H1 (cell line): ENCODE measurements around the gene VPS54. TPM values are rescaled to one million over a fixed set of nuclear protein-coding genes. Genes with fewer than 3 reads are reported as not detected.

Source experiments
- CTCF ChIA-PET: fragments of 300-600 bp; sonication (Branson Sonifier 250); formaldehyde crosslinking; loops from one replicate; lab custom pipeline; 2021; ENCODE audit not compliant: partially characterized antibody; lab: Charles Lee
- POLR2A ChIA-PET: fragments of 300-600 bp; sonication (Branson Sonifier 250); formaldehyde crosslinking; loops from one replicate; lab custom pipeline; 2021; ENCODE audit warnings: inconsistent platforms; ENCODE audit not compliant: partially characterized antibody; lab: Charles Lee
- DNase-seq, 2 experiments: peaks; one replicate each; pipeline versions ENCODE4 v3.0.0 to v3.0.0-alpha.2; 2010 to 2022; ENCODE audit warnings: low spot score in 2 of 2, low read depth in 1 of 2, mixed read lengths in 1 of 2
- FAIRE-seq: peaks from 2 replicates; lab custom pipeline; 2011; peaks lifted over from hg19 to GRCh38; lab: Jason Lieb, UNC
- H2AFZ ChIP-seq: 2 replicates; pipeline ENCODE4 v1.8.1; 2012; ENCODE audit warnings: low read length, inconsistent platforms
- H2AK5ac ChIP-seq: 2 replicates; pipeline ENCODE4 v1.6.1; 2013; ENCODE audit warnings: low read depth, low read length
- H2BK120ac ChIP-seq: replicated peaks from 2 replicates; pipeline ENCODE3; 2013; ENCODE audit warnings: low read depth, low read length, inconsistent platforms
- H2BK12ac ChIP-seq: 2 replicates; pipeline ENCODE4 v1.6.1; 2013; ENCODE audit warnings: low read depth, low read length
- H2BK15ac ChIP-seq: 2 replicates; pipeline ENCODE4 v1.6.1; 2013; ENCODE audit warnings: low read length
- H2BK20ac ChIP-seq: 2 replicates; pipeline ENCODE4 v1.6.1; 2013; ENCODE audit warnings: low read length
- H2BK5ac ChIP-seq: 2 replicates; pipeline ENCODE4 v1.6.1; 2013; ENCODE audit warnings: low read depth, low read length
- H3K14ac ChIP-seq: 2 replicates; pipeline ENCODE4 v1.6.1; 2013; ENCODE audit warnings: inconsistent platforms; ENCODE audit not compliant: insufficient read length
- H3K18ac ChIP-seq: 2 replicates; pipeline ENCODE4 v1.6.1; 2013; ENCODE audit warnings: low read length; ENCODE audit errors: extremely low read depth
- H3K23ac ChIP-seq: 2 replicates; pipeline ENCODE4 v1.6.1; 2013; ENCODE audit warnings: inconsistent platforms; ENCODE audit not compliant: insufficient read length
- H3K23me2 ChIP-seq: 2 replicates; pipeline ENCODE4 v1.6.1; 2013; ENCODE audit warnings: low read depth, low read length
- H3K27ac ChIP-seq: 2 replicates; pipeline ENCODE4 v1.6.1; 2011; ENCODE audit warnings: low read depth, low read length, inconsistent platforms
- H3K27me3 ChIP-seq, 4 experiments: replicated peaks in 1 of 4; 1 replicate in 1 of 4; 2 replicates in 3 of 4; pipeline versions ENCODE4 v1.6.1 to v1.8.1; 2011 to 2013; ENCODE audit warnings: low read length in 3 of 4, mild to moderate bottlenecking in 3 of 4, inconsistent platforms in 2 of 4, mixed read lengths in 2 of 4, moderate library complexity in 1 of 4; ENCODE audit not compliant: control insufficient read depth in 3 of 4, insufficient read depth in 3 of 4; ENCODE audit errors: extremely low read depth in 1 of 4
- H3K36me3 ChIP-seq, 4 experiments: 2 replicates each; pipeline versions ENCODE4 v1.6.1 to v1.8.1; 2011 to 2013; ENCODE audit warnings: mild to moderate bottlenecking in 4 of 4, low read length in 3 of 4, moderate library complexity in 2 of 4, control low read depth in 1 of 4, inconsistent platforms in 1 of 4; ENCODE audit not compliant: insufficient read depth in 4 of 4, control insufficient read depth in 2 of 4
- H3K4ac ChIP-seq: replicated peaks from 2 replicates; pipeline ENCODE3; 2013; ENCODE audit warnings: low read length, low read depth, mixed read lengths, inconsistent platforms; ENCODE audit not compliant: insufficient read length
- H3K4me1 ChIP-seq, 4 experiments: replicated peaks in 1 of 4; 1 replicate in 1 of 4; 2 replicates in 3 of 4; pipeline versions ENCODE4 v1.6.1 to v1.8.1; 2011 to 2013; ENCODE audit warnings: low read length in 3 of 4, inconsistent platforms in 2 of 4, mixed read lengths in 1 of 4; ENCODE audit not compliant: insufficient read depth in 4 of 4, control insufficient read depth in 3 of 4
- H3K4me2 ChIP-seq, 2 experiments: 2 replicates each; pipeline versions ENCODE4 v1.6.1 to v1.8.1; 2011 to 2013; ENCODE audit warnings: low read depth in 2 of 2, low read length in 2 of 2, control low read depth in 1 of 2, inconsistent platforms in 1 of 2, mild to moderate bottlenecking in 1 of 2; ENCODE audit not compliant: insufficient read depth in 1 of 2
- H3K4me3 ChIP-seq, 4 experiments: fragments of 200-600, 300-600 bp in 1 of 4; sonication (generic), shearing (Covaris generic), sonication (Bioruptor Twin) in 1 of 4; 2 replicates each; pipeline versions ENCODE4 v1.5.1 to v1.8.1; 2011 to 2016; ENCODE audit warnings: low read length in 4 of 4, low read depth in 3 of 4, control low read depth in 2 of 4, inconsistent platforms in 2 of 4, mild to moderate bottlenecking in 2 of 4, mixed read lengths in 1 of 4, moderate library complexity in 1 of 4; ENCODE audit not compliant: insufficient read depth in 2 of 4; ENCODE audit errors: extremely low read depth in 1 of 4
- H3K56ac ChIP-seq: replicated peaks from 2 replicates; pipeline ENCODE3; 2013; ENCODE audit warnings: low read depth, mild to moderate bottlenecking, mixed read lengths, low read length, inconsistent platforms; ENCODE audit not compliant: insufficient read length
- H3K79me1 ChIP-seq: 2 replicates; pipeline ENCODE4 v1.6.1; 2013; ENCODE audit warnings: low read depth, low read length, control low read depth
- H3K79me2 ChIP-seq, 2 experiments: 2 replicates each; pipeline versions ENCODE4 v1.6.1 to v1.8.1; 2012 to 2013; ENCODE audit warnings: low read length in 2 of 2, mild to moderate bottlenecking in 2 of 2, inconsistent platforms in 1 of 2; ENCODE audit not compliant: insufficient read depth in 2 of 2, control insufficient read depth in 1 of 2
- H3K9ac ChIP-seq, 4 experiments: replicated peaks in 1 of 4; 1 replicate in 1 of 4; 2 replicates in 3 of 4; pipeline versions ENCODE4 v1.6.1 to v1.8.1; 2011 to 2013; ENCODE audit warnings: low read depth in 3 of 4, low read length in 3 of 4, control low read depth in 2 of 4, mild to moderate bottlenecking in 2 of 4, moderate library complexity in 2 of 4, inconsistent platforms in 1 of 4; ENCODE audit errors: extremely low read depth in 1 of 4
- H3K9me3 ChIP-seq, 2 experiments: 2 replicates each; pipeline versions ENCODE4 v1.6.1 to v1.8.1; 2012 to 2013; ENCODE audit warnings: mild to moderate bottlenecking in 2 of 2, moderate library complexity in 2 of 2, control low read depth in 1 of 2, inconsistent platforms in 1 of 2, low read depth in 1 of 2, low read length in 1 of 2, mixed read lengths in 1 of 2; ENCODE audit not compliant: insufficient read depth in 2 of 2
- H4K20me1 ChIP-seq, 2 experiments: replicated peaks in 1 of 2; 2 replicates each; pipeline versions ENCODE3 to v1.8.1; 2011 to 2013; ENCODE audit warnings: inconsistent platforms in 2 of 2, low read length in 2 of 2, mild to moderate bottlenecking in 1 of 2; ENCODE audit not compliant: insufficient read depth in 2 of 2, control insufficient read depth in 1 of 2
- H4K5ac ChIP-seq: 2 replicates; pipeline ENCODE4 v1.6.1; 2013; ENCODE audit warnings: low read length, low read depth, mixed read lengths, inconsistent platforms; ENCODE audit not compliant: insufficient read length
- H4K8ac ChIP-seq: 2 replicates; pipeline ENCODE4 v1.8.0; 2013; ENCODE audit warnings: mild to moderate bottlenecking, moderate library complexity, low read length, inconsistent platforms; ENCODE audit not compliant: insufficient read depth; ENCODE audit errors: extremely low read depth
- H4K91ac ChIP-seq: replicated peaks from 2 replicates; pipeline ENCODE3; 2013; ENCODE audit warnings: low read length, mixed read lengths, inconsistent platforms; ENCODE audit not compliant: insufficient read length
- SRF ChIP-seq: IDR thresholded peaks from 2 replicates; pipeline ENCODE4 v1.6.1; 2011; ENCODE audit warnings: mild to moderate bottlenecking, low read depth, low read length, moderate library complexity
- TAF7 ChIP-seq: optimal IDR thresholded peaks from 2 replicates; pipeline ENCODE3; 2011; ENCODE audit warnings: low read depth, mild to moderate bottlenecking, inconsistent platforms, low read length, moderate library complexity, borderline replicate concordance
- YY1 ChIP-seq: IDR thresholded peaks from 2 replicates; pipeline ENCODE4 v1.6.1; 2011; ENCODE audit warnings: low read depth, mild to moderate bottlenecking, low read length
- WGBS, 2 experiments: shearing (Covaris generic) in 1 of 2; methylation state at CpG; one replicate each; pipeline versions ENCODE4 v1.1.6 to v1.1.7; 2013 to 2015; ENCODE audit warnings: low lambda C conversion rate in 2 of 2, mixed read lengths in 2 of 2, inconsistent platforms in 1 of 2, low coverage in 1 of 2, missing lambda C conversion rate in 1 of 2; ENCODE audit not compliant: insufficient replicate concordance in 2 of 2, insufficient coverage in 1 of 2, insufficient read length in 1 of 2; ENCODE audit errors: extremely low coverage in 1 of 2, missing lambda C conversion rate in 1 of 2; 5-methylcytosine and 5-hydroxymethylcytosine counted together
- polyA plus RNA-seq, 7 experiments: library from polyadenylated mRNA; depleted of rRNA in 3 of 7; stranded (reverse) in 5 of 7; unstranded in 2 of 7; fragments of >200 nt in 5 of 7; fragments of 200-250 nt in 2 of 7; gene quantifications; 1 replicate in 5 of 7; 2 replicates in 1 of 7; 4 replicates in 1 of 7; pipeline versions ENCODE4 v1.2.1 to v1.2.3, GENCODE V29; 2011 to 2013; ENCODE audit warnings: missing spikeins in 2 of 7, mixed read lengths in 2 of 7
- total RNA-seq: library from RNA; stranded (reverse); fragmentation: NEBNext Ultra II Directional; extraction: Animal tissue kit (Norgen Biotek cat#: 25700); gene quantifications from 2 replicates; pipeline ENCODE4 v1.2.1, GENCODE V29; 2021

Gene VPS54
- total and polyA plus RNA-seq, 2 of the 8 experiments (the other 6 are each of a cell fraction or from before 2014, with no cell fraction given) = 3.6 to 13.2 TPM

- Histone ChIP-seq H3K9me3 (no peaks in the 10 kb centered on the region), H4K20me1 (no peaks in the 10 kb centered on the region), H3K79me1 (no peaks in the 10 kb centered on the region), H3K23ac (no peak overlapping the region), H3K4me1 (peaks cover 0 to 7% (median 4%) of the 10 kb centered on the region in 4 experiments; a peak in 3 of 7 replicates), H2BK15ac (no peak overlapping the region), H2BK20ac (no peak overlapping the region), H3K9ac (no peak overlapping the region), H2AFZ (no peak overlapping the region), H3K14ac (no peak overlapping the region), H2BK120ac (no peak overlapping the region), H2BK5ac (no peak overlapping the region), H3K79me2 (no peaks in the 10 kb centered on the region), H3K36me3 (no peaks in the 10 kb centered on the region), H3K18ac (no peak overlapping the region), H4K5ac (no peak overlapping the region), H3K4ac (no peak overlapping the region), H3K27me3 (no peaks in the 10 kb centered on the region), H3K23me2 (no peaks in the 10 kb centered on the region), H3K56ac (no peak overlapping the region), H3K4me3 (no peak overlapping the region), H3K4me2 (no peak overlapping the region), H4K8ac (no peak overlapping the region), H2AK5ac (no peak overlapping the region), H4K91ac (no peak overlapping the region), H2BK12ac (no peak overlapping the region), H3K27ac (no peak overlapping the region)
- CTCF ChIA-PET = interaction anchor here (1.7 to 1.9 kb wide), 2 partner anchors 33 to 275 kb away, joined by 4 to 8 read pairs; no protein-coding TSS in a partner anchor
- FAIRE-seq (no peak), DNase-seq (no peak)
- POLR2A ChIA-PET = no interaction called here
- TF ChIP-seq SRF = no peak
- TF ChIP-seq TAF7 = no peak
- TF ChIP-seq YY1 = no peak
- WGBS, 2 experiments = 95% methylated on average over 2 of the region's 2 CpGs; no CpG with 5 or more reads in 1 of the 2 experiments
Observed at GRCh38 chr2:64056021-64056420, 36.8 kb upstream of the VPS54 start.
